ENCODE data around the gene RAB37.

RAB37 gene

DNA sequence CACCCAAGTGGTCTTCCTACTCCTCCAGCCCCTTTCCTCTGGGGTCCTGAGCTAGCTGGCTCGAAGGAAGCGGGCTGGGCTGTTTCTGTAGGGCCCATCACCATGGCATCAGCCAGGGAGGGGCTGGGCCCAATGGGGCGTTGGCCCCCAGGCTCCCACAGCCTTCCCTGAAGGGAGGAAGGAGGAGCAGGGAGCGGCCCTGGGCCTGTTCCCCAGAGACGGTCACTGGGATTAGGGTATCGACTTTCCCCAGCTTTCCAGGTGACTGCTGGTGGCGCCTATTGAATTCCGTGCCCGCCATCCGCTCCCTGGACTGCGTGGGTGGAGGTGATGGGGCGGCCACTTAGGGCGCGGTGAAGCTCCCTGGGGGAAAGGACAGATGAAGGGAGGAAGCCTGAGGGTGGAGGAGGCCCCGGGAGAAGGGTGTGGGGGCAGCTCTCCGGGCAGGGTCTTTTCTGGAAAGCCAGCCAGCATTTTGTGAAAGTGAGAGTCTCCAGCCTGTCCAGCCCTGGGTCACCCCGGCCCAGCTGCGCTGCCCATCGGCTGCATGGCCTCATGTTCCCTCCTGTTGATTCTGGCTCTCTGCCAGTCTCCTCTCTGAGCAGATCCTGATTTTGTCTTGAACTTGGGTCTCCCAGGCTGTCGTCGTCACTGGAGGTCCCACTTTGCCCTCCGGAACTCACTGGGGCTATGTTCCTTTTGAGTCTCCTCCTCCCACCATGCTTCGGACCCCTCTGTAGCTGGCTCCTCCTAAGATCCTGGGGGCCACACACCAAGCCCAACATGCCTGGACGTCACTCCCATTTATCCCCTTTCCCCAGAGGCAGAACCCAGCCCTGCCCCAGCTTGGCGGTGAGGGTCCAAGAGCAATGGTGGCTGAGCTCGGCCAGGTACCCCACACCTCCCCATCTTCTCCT, 21.1 kb downstream of the RAB37 start:
- DNase-seq (ENCODE audit: insufficient read length, low spot score) = no peak

DNA sequence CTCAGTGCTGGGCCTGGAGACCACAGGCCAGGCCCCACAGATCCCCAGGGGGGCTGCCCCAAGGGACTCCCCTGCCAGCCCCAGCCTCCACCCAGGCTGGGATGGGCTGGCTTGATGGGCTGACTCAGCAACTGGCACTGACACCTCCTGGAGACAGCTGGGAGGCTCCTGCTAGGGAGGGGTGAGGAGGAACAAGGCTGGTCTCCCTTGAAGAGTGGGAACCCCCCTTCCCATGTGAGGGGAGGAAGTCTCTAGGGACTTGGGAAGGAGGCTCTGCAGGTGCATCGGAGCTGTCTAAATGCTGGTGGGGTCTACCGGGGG, 21.8 kb downstream of the RAB37 start:
- no peak for FAIRE-seq
- peak; percentile 93 for DNase-seq (ENCODE audit: insufficient read length, low spot score)
- no peak for TF ChIP-seq POLR2A (IDR thresholded peaks at IDR 0.05; ENCODE audit: low read depth, low read length)

More for the DNA sequence above, 21.1 kb downstream of the RAB37 start:
- no peak for TF ChIP-seq POLR2A (IDR thresholded peaks at IDR 0.05; ENCODE audit: low read depth, low read length)
- peak; percentile 15 for FAIRE-seq

DNA sequence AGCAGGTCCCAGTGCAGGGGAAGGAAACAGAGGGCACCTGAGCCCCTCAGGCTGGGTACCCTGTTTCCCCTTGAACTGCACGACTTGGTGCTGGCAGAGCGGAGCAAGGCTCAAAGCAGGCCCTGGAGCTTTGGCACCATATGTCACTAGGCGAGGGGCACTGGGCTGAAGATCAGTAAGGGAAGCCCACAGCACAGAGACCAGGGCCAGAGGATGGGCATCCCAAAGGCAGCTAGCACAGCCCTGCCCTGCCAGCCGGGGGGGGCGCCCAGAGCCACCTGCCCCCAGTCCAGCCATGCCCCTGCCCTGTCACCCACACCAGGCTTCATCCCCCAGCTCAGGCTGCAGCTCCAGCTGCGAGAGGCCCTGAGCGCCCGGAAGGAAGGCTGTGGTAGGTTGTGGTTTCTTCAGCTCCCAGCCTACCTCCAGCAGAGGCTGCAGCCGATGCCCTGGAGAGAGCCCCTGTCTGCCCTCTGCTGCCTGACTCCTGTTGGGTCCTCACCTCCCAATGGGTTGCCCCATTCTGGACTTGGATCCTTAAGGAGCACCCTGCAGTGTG, 22.3 kb downstream of the RAB37 start:
- TF ChIP-seq POLR2A (IDR thresholded peaks at IDR 0.05; ENCODE audit: low read depth, low read length) = no peak
- FAIRE-seq (no peak), DNase-seq (ENCODE audit: insufficient read length, low spot score) (no peak)

DNA sequence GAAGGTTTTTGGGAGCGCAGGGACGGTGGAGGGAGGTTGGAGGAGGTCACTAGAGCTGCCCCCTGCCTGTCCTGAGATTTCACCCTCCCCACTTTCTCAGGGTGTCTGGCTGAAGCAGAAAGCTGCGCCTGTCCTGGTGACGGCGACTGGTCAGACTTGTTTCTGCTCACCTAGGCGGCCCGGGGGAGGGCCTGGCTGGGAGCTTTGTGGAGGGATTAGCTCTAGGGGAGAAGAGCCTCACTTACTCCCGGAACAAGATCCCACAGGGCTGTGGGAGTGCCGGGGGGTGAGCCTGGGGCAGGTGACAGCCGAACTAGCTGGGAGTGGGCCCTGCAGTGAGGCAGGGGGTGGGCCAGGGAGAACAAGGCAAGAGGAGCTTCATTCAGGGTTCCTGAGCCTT, 22.9 kb downstream of the RAB37 start:
- DNase-seq (ENCODE audit: insufficient read length, low spot score) = no peak
- no peak for FAIRE-seq
- no peak for TF ChIP-seq POLR2A (IDR thresholded peaks at IDR 0.05; ENCODE audit: low read depth, low read length)

DNA sequence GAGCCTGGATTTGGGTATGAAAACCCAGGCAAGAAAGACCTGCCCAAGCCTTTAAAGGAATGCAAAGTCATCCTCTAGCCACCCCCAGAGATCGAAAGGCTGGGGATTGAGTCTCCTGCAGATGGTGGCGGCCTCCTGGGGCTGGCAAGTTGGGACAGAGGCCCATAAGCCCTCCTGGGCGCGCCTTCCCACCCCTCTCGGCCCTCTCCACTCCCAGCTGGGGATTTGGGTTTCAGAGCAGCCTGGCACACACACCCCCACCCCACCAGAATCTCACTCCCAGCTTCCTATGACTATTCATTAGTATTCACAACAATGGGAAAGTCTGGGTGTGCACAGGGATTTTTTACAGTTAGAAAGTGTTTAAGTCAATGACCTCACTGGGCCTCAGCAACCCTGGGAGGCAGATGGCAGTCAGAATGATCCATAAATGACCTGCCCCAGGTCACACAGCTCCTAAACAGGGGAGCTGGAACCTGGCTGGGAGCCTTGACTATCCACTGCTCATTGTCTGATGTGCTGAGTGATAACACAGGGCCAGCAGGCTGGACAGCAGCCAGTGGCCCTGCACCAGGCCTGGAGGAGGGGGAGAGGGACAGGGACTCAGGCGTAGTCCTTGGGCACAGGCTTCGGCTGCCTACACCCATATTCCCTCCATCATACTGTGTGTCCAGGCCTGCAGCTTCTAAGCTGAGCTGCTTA, 23.5 kb downstream of the RAB37 start:
- no peak for DNase-seq (ENCODE audit: insufficient read length, low spot score)
- TF ChIP-seq POLR2A (IDR thresholded peaks at IDR 0.05; ENCODE audit: low read depth, low read length) = no peak
- no peak for FAIRE-seq

DNA sequence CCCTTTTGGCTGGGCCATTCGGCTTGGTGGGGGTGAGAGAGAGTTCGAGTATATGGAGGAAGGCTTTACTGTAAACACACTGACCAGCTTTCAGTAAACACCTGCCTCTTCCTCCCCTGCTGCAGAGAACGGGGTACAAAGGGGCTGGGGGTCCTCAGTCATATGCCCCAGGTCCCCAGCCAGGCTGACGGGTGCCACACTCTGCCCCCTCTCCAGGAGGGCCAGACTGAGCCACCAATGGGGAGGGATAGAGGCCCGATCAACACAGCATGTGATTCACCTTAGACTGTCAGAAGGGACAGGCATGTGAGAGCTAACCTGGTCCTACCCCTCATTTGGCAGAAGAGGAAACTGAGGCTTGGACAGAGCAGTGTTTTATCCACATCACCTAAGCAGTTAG, 24.4 kb downstream of the RAB37 start:
- TF ChIP-seq POLR2A (IDR thresholded peaks at IDR 0.05; ENCODE audit: low read depth, low read length) = no peak
- DNase-seq (ENCODE audit: insufficient read length, low spot score) (no peak), FAIRE-seq (no peak)

DNA sequence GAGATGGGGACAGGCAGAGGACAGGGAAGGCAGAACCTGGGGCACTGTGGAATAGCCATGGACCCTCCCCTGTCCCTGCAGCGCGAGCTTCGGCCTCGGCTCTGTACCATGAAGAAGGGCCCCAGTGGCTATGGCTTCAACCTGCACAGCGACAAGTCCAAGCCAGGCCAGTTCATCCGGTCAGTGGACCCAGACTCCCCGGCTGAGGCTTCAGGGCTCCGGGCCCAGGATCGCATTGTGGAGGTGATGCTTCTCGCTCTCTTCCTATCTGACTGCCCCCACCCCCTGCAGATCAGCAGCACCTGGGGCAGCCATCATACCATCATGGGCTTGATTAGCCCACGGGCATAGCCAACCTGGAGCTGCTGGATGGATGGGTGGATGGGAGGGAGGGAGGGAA, 24.9 kb downstream of the RAB37 start:
- no peak for TF ChIP-seq POLR2A (IDR thresholded peaks at IDR 0.05; ENCODE audit: low read depth, low read length)
- no peak for FAIRE-seq
- no peak for DNase-seq (ENCODE audit: insufficient read length, low spot score)

DNA sequence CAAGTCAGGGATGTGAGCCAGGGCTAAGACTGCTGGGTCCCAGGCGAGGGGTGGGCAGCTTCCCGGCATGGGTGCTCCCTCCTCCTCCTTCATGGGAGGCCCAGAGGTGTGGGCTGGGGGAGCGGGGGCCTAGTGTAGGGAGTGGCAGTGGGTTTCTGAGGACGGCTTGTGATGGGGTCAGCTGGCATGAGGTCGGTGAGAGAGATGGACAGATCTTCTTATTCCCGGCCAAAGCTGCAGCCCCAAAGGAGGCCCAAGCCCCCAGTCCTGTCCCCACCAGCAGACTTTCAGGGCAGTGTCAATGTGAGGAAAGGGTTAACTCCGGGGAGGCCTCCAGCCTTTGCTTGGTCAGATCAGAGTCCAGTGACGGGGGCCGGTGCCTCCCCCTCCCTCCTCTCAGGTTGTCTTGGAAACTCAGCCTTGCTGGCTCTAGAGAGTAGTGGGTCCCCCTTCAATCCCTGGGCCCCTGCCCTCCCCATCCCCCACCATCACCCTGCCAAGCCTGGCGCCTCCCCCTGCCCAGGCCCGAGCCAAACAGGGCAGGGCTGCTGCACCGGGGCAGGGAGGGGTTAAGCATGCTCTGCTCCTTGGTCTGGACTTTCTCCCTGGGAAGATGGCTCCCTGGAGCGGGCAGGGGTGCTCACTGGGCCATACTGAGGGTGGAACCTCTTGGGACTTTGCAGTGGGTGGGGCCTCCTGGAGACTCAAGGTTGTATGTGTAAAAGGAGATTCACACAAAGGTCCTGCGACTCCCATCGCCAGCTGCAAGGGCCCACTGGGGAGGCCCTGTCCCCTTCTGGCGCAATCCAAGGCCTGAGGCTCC, 26.7 kb downstream of the RAB37 start:
- TF ChIP-seq POLR2A (IDR thresholded peaks at IDR 0.05; ENCODE audit: low read depth, low read length) = no peak
- DNase-seq (ENCODE audit: insufficient read length, low spot score) (no peak), FAIRE-seq (no peak)

DNA sequence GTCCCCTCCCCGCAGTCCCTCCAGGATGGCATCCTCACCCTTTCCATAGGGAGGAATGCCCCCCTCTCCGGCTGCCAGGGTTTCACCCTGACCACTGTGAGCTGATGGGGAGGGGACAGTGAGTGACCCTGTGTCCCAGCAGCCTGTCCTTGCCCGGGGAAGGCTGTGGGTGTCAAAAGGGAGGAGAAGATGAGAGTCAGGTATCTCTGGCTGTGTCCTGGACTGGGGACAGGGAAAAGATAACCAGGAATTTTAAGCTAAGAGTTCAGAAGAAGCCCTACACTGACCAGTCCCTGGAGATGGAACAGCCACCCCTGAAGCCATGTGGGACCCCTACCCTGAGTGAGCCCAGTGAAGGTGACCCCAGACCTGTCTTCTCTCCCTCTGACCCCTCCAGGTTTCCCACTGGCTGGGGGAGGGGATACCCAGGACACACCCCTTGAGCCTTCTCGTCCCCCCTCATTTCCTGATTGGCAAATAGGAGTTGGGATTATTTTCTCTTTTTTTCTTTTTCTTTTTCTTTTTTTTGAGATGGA, 27.8 kb downstream of the RAB37 start:
- no peak for FAIRE-seq
- no peak for DNase-seq (ENCODE audit: insufficient read length, low spot score)
- TF ChIP-seq POLR2A (IDR thresholded peaks at IDR 0.05; ENCODE audit: low read depth, low read length) = no peak

DNA sequence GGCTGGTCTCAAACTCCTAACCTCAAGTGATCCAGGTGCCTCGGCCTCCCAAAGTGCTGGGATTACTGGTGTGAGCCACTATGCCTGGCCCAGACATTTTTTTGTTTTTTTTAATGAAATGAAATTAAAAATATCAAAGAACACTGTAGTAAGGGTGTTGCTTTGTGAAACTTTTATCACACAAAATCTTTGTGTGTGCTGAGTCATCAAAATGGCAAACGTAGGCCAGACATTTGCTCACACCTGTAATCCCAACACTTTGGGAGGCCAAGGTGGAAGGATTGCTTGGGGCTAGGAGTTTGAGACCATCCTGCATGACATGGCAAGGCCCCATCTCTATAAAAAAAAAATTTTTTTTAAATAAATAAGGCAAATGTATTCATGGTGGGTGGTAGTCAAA, 29.4 kb downstream of the RAB37 start:
- FAIRE-seq = no peak
- TF ChIP-seq POLR2A (IDR thresholded peaks at IDR 0.05; ENCODE audit: low read depth, low read length) = no peak
- no peak for DNase-seq (ENCODE audit: insufficient read length, low spot score)

DNA sequence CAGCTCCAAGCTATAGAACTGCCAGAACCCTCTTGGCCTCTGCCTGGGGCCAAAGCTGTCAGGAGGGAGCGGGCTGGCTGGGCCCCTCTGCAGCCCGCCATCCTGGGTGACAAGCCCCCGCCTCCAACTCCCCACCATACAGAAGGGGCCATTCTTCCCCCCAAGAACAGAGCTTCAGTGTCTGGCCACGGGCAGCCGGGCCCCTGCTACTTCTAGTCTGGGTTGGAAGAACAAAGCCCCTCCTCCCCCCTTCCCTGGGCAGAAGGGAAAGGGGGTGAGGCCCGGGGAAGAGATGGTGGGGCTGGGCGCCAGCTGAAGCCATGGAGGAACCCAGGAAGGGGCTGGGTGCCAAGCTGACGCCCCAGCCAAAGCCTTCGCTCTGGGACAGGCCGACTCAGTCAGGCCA, 30.1 kb downstream of the RAB37 start:
- TF ChIP-seq POLR2A (IDR thresholded peaks at IDR 0.05; ENCODE audit: low read depth, low read length) = no peak
- DNase-seq (ENCODE audit: insufficient read length, low spot score) (no peak), FAIRE-seq (no peak)

DNA sequence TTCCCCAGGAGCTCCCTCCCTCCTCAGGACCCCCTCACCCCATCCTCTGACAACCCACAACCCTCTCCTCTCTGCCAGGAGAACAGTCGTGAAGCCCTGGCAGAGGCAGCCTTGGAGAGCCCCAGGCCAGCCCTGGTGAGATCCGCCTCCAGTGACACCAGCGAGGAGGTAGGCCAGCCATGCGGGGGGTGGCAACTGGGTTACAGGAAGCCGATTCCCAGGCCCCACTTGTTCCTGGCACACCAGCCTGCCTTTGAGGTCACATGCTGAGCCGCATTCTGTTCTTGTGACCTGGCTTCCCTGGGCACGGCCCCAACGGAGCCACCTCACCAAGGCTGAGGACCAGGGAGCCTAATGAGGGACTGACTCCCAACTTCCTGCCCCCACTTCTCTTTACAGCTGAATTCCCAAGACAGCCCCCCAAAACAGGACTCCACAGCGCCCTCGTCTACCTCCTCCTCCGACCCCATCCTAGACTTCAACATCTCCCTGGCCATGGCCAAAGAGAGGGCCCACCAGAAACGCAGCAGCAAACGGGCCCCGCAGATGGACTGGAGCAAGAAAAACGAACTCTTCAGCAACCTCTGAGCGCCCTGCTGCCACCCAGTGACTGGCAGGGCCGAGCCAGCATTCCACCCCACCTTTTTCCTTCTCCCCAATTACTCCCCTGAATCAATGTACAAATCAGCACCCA, 31.2 kb downstream of the RAB37 start:
- peak; percentile 7; the same call in 1 of the 2 replicates for TF ChIP-seq POLR2A (IDR thresholded peaks at IDR 0.05; ENCODE audit: low read depth, low read length)
- DNase-seq (ENCODE audit: insufficient read length, low spot score) (peak; percentile 97), FAIRE-seq (peak; percentile 64)

DNA sequence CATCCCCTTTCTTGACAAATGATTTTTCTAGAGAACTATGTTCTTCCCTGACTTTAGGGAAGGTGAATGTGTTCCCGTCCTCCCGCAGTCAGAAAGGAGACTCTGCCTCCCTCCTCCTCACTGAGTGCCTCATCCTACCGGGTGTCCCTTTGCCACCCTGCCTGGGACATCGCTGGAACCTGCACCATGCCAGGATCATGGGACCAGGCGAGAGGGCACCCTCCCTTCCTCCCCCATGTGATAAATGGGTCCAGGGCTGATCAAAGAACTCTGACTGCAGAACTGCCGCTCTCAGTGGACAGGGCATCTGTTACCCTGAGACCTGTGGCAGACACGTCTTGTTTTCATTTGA, 31.7 kb downstream of the RAB37 start:
- TF ChIP-seq POLR2A (IDR thresholded peaks at IDR 0.05; ENCODE audit: low read depth, low read length) = no peak
- FAIRE-seq (no peak), DNase-seq (ENCODE audit: insufficient read length, low spot score) (no peak)

Data from H54 (cell line).